HG02571 (cell line): ENCODE data around the gene SLC37A1.

Source experiments
- ATAC-seq: cut with Tn5 transposase; IDR thresholded peaks from one replicate; pipeline ENCODE4 v1.9.1; 2021; ENCODE audit warnings: mild to moderate bottlenecking, moderate library complexity; ENCODE audit not compliant: unreplicated experiment

Gene SLC37A1

DNA sequence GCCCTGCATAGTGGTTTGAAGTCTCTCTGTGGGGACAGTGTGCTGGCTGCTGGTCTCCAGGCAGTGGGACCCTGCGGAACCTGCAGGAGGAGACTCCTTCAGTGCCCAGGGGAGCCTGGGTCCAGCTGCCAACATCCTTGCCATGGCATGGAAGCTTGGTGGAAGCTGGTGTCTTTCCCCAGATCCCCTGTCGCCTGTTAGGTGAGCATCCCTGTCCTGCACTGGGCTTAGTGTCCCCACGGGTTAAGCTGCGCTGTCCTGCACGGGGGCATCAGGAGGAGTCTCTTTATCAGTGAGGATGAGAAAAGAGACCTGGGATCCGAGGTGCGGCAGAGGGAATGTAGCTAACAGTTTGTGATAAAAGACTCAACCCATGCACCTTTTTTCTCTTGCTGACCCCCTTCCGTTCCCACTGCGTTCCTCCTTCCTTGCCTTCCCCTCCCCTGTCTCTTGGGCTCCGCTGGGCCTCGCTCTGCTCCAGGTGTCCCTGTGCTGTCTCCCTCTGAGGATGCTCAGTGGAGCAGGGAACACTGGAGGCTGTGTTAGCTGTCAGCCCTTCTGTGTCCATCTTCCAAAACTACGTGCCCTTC, 59.3 kb downstream of the SLC37A1 start:
- no peak for ATAC-seq

GRCh38 chr21:42574234-42575027, 60.8 kb downstream of the SLC37A1 start:
- no peak for ATAC-seq

DNA sequence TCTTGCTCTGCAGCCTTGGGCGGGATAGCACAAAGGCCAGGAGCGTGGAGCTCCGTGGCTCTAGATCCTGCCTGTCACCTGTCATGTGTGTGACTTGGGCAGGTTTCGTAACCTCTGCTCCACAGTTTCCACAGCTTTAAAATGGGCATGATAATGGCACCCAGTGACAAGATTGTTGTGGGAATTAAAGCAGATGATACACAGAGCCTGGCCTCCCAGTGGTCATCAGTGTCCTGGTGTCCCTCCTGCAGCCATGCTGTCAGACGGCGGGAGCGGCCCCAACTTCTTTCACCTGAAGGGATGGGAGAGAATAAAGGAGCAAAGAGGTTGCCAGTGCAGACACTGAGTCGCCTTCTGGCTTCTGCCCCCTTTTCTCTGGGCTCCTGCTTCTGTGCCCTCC, 61.5 kb downstream of the SLC37A1 start:
- no peak for ATAC-seq

- no peak for ATAC-seq
Measured at GRCh38 chr21:42576639-42577038, 63.0 kb downstream of the SLC37A1 start.

- no peak for ATAC-seq
Measured at GRCh38 chr21:42578034-42578433, 64.4 kb downstream of the SLC37A1 start.

- ATAC-seq, result no peak
Measured at GRCh38 chr21:42578761-42579415, 65.2 kb downstream of the SLC37A1 start.

DNA sequence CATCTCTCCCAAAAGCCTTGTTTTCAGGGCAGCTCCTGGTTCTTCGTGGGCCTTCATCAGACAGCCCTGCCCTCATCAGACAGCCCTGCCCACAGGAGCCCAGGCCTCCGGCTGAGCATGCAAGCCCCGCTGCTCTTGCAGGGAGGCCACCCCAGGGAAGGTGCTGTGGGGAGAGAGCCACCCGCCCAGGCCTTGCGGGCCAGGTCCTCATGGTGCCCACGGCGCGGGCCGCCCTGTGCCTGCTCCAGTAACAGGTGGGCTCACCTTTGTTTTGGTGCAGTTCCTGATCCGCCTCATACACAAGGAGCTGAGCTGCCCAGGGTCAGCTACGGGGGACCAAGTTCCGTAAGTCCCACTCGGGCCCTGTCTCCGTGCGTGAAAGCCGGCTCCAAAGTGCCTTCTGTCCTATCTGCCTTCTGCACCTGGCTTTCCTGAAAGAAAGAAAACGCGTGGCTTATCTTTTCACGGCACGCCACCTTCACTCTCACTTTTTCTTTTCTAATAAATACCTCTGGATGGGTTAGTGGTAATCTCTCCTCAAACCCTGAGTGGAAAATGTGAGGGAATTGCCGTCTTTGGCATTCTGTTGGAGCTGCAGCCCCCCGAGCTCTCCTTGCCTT, 65.9 kb downstream of the SLC37A1 start:
- no peak for ATAC-seq

GRCh38 chr21:42580076-42580792, 66.6 kb downstream of the SLC37A1 start:
- no peak for ATAC-seq

GRCh38 chr21:42580793-42581321, 67.2 kb downstream of the SLC37A1 start:
- ATAC-seq, result no peak

DNA sequence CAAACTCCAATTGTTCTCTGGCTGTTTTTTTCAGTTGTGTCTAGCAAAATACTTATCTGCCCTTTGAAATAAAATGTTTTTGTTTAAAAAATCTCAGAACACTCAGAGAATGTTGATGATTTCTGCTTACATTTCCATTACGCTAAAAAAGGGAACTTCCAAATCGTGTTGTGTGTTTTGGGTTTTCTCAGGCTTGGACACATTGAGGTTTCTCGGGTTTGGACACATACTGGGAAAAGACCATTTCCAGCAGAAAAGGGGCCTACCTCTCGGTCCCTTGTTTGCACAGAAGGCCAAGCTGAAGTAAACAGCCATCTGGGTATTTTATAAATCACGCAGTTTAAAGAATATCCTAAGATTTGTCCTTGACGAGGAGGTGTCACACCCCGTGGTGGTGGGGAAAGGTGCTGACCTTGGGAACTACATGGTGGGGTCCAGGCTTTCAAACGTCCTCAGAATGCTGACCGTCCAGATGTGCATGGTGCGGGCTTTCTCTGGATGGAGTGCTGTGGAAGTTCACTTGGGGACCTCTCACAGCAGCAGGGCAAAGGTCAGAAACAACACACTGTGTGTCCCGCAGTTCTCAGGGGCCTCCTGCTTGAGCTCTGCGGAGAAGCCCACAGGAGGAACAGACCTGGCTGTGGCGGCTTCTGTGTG, 67.8 kb downstream of the SLC37A1 start:
- no peak for ATAC-seq

DNA sequence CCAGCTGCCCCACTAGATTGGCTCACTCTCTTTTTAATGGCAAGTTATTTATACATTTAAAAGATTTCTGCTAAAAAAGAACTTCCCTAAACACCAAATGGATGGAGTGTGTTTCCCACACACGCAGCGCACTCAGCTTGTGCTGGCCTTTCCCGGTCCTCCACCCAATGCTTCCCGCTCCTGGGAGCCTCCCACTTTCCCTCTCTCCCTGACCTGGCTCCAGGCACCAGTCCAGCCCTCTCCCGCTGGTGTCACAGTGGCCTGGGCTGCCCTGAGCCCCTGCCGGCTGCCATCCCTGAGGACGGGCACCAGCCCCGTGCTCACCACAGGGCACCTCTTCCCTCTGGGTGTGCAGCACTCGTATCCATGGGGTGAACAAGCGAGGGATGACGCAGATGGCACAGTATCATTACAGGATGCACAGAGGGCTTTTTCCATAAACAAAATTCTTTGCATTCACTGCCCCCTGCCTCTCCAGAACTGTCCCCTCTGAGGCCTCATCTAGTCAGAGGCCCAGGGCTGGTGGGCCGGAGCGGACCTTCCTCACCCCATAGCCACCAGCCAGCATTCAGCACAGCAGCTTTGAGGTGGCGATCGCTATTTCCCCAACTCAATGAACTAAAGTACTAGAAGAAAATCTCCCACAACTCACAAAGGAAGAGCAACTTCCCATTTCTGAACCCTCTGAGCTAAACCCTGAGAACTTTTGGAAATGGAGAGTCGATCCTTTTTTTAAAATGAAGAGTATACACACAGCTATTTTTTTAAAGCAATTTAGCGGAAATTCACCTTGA, 68.5 kb downstream of the SLC37A1 start:
- ATAC-seq, result no peak

DNA sequence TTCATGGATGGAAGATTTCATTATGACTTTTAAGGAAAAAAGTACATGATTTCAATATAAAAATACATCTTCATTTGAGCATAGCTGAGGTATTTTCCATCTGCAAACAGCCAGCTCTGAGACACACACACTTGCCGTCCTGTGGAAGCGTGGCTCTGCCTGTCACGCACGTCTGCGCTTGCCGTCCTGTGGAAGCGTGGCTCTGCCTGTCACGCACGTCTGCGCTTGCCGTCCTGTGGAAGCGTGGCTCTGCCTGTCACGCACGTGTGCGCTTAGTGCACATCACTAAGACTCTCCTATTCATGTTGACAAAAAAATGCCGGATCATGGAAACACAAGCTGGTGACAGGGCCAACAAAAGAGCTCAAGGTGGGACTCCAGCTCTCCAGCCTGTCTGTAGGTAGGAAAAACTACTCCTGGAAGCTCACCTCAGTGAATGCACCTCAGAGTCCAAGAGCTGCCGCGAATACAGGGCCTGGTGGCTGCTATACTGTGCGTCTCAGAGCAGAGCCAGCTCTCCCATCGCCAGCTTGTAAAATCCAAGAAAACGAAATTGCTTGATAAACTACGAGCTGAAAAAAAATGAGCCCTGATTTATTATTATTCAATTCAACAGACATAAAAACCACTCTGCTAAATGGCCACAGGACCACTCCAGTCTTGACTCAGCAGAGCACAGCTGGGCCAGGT, 69.3 kb downstream of the SLC37A1 start:
- ATAC-seq, result no peak

GRCh38 chr21:42583477-42584295, 70.0 kb downstream of the SLC37A1 start:
- no peak for ATAC-seq

- no peak for ATAC-seq
Measured at GRCh38 chr21:42584296-42584641, 70.6 kb downstream of the SLC37A1 start.

DNA sequence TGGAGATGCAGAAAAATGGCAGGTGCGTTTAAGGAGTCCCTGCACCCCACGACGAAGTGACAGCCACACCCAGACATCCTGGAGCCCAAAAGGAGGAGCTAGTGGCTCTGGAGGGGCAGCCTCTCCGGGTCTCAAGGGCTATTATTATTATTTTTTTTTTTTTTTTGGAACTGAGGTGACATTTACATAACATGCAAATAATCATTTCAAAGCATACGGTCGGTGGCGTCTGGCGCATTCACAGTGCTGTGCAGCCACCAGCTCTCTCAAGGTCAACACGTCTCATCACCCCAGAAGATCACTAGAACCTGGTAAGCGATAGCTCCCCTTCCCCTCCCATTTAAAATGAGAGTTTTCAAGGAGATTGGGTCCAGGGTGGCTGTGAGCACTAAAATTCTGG, 72.2 kb downstream of the SLC37A1 start:
- ATAC-seq, result no peak

DNA sequence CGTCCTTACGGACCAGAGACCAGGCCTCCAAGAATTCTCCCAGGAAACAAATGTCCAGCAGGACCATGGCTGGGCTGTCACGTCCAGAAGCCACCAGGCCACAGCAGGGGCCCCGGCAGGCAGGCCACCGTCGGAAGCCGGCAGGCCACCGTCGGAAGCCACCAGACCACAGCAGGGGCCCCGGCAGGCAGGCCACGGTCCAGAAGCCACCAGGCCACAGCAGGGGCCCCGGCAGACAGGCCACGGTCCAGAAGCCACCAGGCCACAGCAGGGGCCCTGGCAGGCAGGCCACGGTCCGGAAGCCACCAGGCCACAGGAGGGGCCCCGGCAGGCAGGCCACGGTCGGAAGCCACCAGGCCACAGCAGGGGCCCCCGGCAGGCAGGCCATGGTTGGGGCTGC, 72.8 kb downstream of the SLC37A1 start:
- ATAC-seq, result no peak

DNA sequence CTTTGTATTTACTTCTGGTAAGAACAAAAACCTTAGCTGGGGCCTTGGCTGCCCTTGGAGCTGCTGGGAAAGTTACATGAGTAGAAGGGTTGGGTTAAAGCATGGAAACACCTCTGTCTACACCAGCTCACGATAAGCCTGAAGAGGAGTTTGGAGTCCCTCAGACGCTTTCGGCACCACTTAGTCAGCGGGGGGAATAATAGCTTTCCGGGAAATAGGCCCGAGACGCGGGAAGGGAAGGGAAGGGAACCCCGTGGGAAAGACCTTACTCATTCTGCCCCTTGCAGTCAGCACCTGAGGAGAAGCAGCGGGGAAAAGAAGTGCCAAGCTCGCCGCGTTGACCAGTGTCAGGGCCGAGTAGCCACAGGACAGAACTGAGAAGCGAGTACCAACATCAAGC, 73.4 kb downstream of the SLC37A1 start:
- ATAC-seq, result no peak

- ATAC-seq, result no peak
Measured at GRCh38 chr21:42590431-42591131, 76.9 kb downstream of the SLC37A1 start.
